GM12878 (cell line): ENCODE data around the gene PUS7. TPM values are rescaled to one million over a fixed set of nuclear protein-coding genes. Genes with fewer than 3 reads are reported as not detected.
A peak's percentile ranks its signal among the peaks of the same experiment; 100 is the strongest.

Source experiments
- ATAC-seq: fragments of 200-7000 bp; cut with Tn5 transposase; 3 replicates; pipeline ENCODE4 v1.9.1; 2020; ENCODE audit warnings: mild to moderate bottlenecking, moderate library complexity
- BruUV-seq: library from RNA; stranded (reverse); fragments of 400-500 nt; replicated peaks from 2 replicates; lab custom pipeline; 2021; lab: Mats Ljungman, UMichigan
- CTCF ChIA-PET: fragments of 300-600 bp; sonication (Branson Sonifier 250); formaldehyde crosslinking; extraction: SDS; loops from one replicate; lab custom pipeline; 2021; ENCODE audit warnings: inconsistent platforms; lab: Yijun Ruan, JAX
- POLR2A ChIA-PET: fragments of 350-600 bp; formaldehyde crosslinking; extraction: SDS; loops from one replicate; lab custom pipeline; 2021; ENCODE audit warnings: inconsistent platforms; lab: Charles Lee
- RAD21 ChIA-PET: fragments of 300-600 bp; sonication (Branson Sonifier 250); formaldehyde crosslinking; loops from one replicate; lab custom pipeline; 2023; ENCODE audit warnings: antibody characterized with exemption; ENCODE audit not compliant: unreplicated experiment; lab: Charles Lee
- SMC1A ChIA-PET: fragments of 300-600 bp; sonication (Branson Sonifier 250); formaldehyde crosslinking; loops from one replicate; lab custom pipeline; 2023; ENCODE audit not compliant: unreplicated experiment, uncharacterized antibody; lab: Charles Lee
- DNase-seq: peaks from one replicate; pipeline ENCODE4 v3.0.0-alpha.2; 2011; ENCODE audit warnings: low read depth, low spot score
- FAIRE-seq: peaks from 3 replicates; lab custom pipeline; 2011; peaks lifted over from hg19 to GRCh38; lab: Jason Lieb, UNC
- H2AFZ ChIP-seq: 2 replicates; pipeline ENCODE4 v1.6.0; 2011; ENCODE audit warnings: low read depth, low read length, control low read depth; ENCODE audit not compliant: control insufficient read depth
- H3K27ac ChIP-seq: 2 replicates; pipeline ENCODE4 v1.5.1; 2011; ENCODE audit warnings: control low read depth; ENCODE audit not compliant: control insufficient read depth, insufficient read depth
- H3K27me3 ChIP-seq, 2 experiments: replicated peaks in 1 of 2; 2 replicates each; pipeline versions ENCODE4 v1.6.0 to v1.6.1; 2011; ENCODE audit warnings: low read length in 1 of 2; ENCODE audit not compliant: control insufficient read depth in 2 of 2, insufficient read depth in 2 of 2
- H3K36me3 ChIP-seq, 2 experiments: 2 replicates each; pipeline ENCODE4 v1.5.1; 2011; ENCODE audit warnings: low read length in 1 of 2; ENCODE audit not compliant: control insufficient read depth in 2 of 2, insufficient read depth in 2 of 2
- H3K4me1 ChIP-seq: 2 replicates; pipeline ENCODE4 v1.6.1; 2011; ENCODE audit warnings: mild to moderate bottlenecking, low read length, moderate library complexity, mixed read lengths; ENCODE audit not compliant: control insufficient read depth, insufficient read depth
- H3K4me2 ChIP-seq: 2 replicates; pipeline ENCODE4 v1.6.0; 2011; ENCODE audit warnings: control low read depth; ENCODE audit not compliant: control insufficient read depth, insufficient read depth
- H3K4me3 ChIP-seq: fragments of 200-600 bp; sonication (generic); 2 replicates; pipeline ENCODE4 v1.5.1; 2016
- H3K79me2 ChIP-seq: 2 replicates; pipeline ENCODE4 v1.6.0; 2011; ENCODE audit warnings: low read length; ENCODE audit not compliant: control insufficient read depth, insufficient read depth
- H3K9ac ChIP-seq: 2 replicates; pipeline ENCODE4 v1.8.0; 2011; ENCODE audit warnings: low read length, control low read depth, mixed read lengths; ENCODE audit not compliant: control insufficient read depth, insufficient read depth
- H3K9me3 ChIP-seq: replicated peaks from 3 replicates; pipeline ENCODE4 v1.5.1; 2011; ENCODE audit warnings: mild to moderate bottlenecking, low read length; ENCODE audit not compliant: control insufficient read depth, insufficient read depth
- H4K20me1 ChIP-seq: 2 replicates; pipeline ENCODE4 v1.6.0; 2011; ENCODE audit not compliant: control insufficient read depth, insufficient read depth
- BCL11A ChIP-seq: IDR thresholded peaks from 2 replicates; pipeline ENCODE4 v1.6.1; 2011; ENCODE audit warnings: low read depth, low read length
- CHD1 ChIP-seq: IDR thresholded peaks from 2 replicates; pipeline ENCODE4 v1.6.1; 2012; ENCODE audit warnings: low read depth, low read length, improper control_type of control experiment
- CREB1 ChIP-seq: IDR thresholded peaks from 2 replicates; pipeline ENCODE4 v1.6.1; 2012; ENCODE audit warnings: low read depth, mild to moderate bottlenecking, inconsistent platforms
- JUNB ChIP-seq: IDR thresholded peaks from 2 replicates; pipeline ENCODE4 v1.6.1; 2016; ENCODE audit warnings: antibody characterized with exemption, mild to moderate bottlenecking
- MTA3 ChIP-seq: IDR thresholded peaks from 2 replicates; pipeline ENCODE4 v1.6.1; 2012; ENCODE audit warnings: low read length, inconsistent platforms, borderline replicate concordance
- NR2C1 ChIP-seq: fragments of 450-650 bp; IDR thresholded peaks from 2 replicates; pipeline ENCODE4 v1.6.1; 2017; ENCODE audit warnings: antibody characterized with exemption, mild to moderate bottlenecking, moderate library complexity
- RBBP5 ChIP-seq: fragments of 200-600 bp; sonication (generic); conservative IDR thresholded peaks from 2 replicates; pipeline ENCODE4 v1.6.1; 2016
- SIN3A ChIP-seq: IDR thresholded peaks from 2 replicates; pipeline ENCODE4 v1.6.1; 2012; ENCODE audit warnings: low read depth, low read length, improper control_type of control experiment
- SMAD1 ChIP-seq: fragments of 450-650 bp; IDR thresholded peaks from 2 replicates; pipeline ENCODE4 v1.6.1; 2018; ENCODE audit warnings: mild to moderate bottlenecking, low read depth; ENCODE audit not compliant: partially characterized antibody
- TCF3 ChIP-seq: IDR thresholded peaks from 2 replicates; pipeline ENCODE4 v1.6.1; 2012; ENCODE audit warnings: low read depth, mild to moderate bottlenecking, low read length, borderline replicate concordance; ENCODE audit not compliant: insufficient read depth
- WGBS: methylation state at CpG from one replicate; pipeline ENCODE4 v1.1.6; 2016; ENCODE audit warnings: low lambda C conversion rate; ENCODE audit not compliant: insufficient replicate concordance, insufficient coverage; ENCODE audit errors: missing lambda C conversion rate; 5-methylcytosine and 5-hydroxymethylcytosine counted together
- in situ Hi-C: fragments of 300-500 bp; cut with MboI; formaldehyde crosslinking; loops from 9 replicates; pipeline ENCODE4 v1.14.3; 2018; ENCODE audit warnings: mixed read lengths
- intact Hi-C: fragments of 100-400 bp; cut with micrococcal nuclease; formaldehyde crosslinking; loops from one replicate; pipeline ENCODE4 v1.14.2; 2022; ENCODE audit not compliant: unreplicated experiment
- polyA plus RNA-seq, 11 experiments: library from polyadenylated mRNA; depleted of rRNA in 4 of 11; unstranded in 6 of 11; stranded (reverse) in 5 of 11; fragments of >200 nt; fragmentation: Nextera tagmentation in 4 of 11; fragmentation: Illumina TruSeq in 1 of 11; extraction: Ambion mirVana in 4 of 11; extraction: Trizol in 1 of 11; gene quantifications; 1 replicate in 1 of 11; 2 replicates in 10 of 11; pipeline versions ENCODE4 v1.2.1 to v1.2.3, GENCODE V29; 2011 to 2016; ENCODE audit warnings: inconsistent platforms in 2 of 11, missing spikeins in 2 of 11, low read depth in 1 of 11
- total RNA-seq, 4 experiments: library from RNA; depleted of rRNA in 3 of 4; stranded (reverse); fragments of >200 nt in 3 of 4; fragmentation: Illumina TruSeq in 1 of 4; extraction: Trizol in 1 of 4; gene quantifications; 2 replicates each; pipeline versions ENCODE4 v1.2.1 to v1.2.3, GENCODE V29; 2013 to 2021
- TF ChIP-seq, protein P1 (sequence below): IDR thresholded peaks from 2 replicates; pipeline ENCODE4 v1.6.1; 2011; ENCODE audit warnings: borderline replicate concordance, low read depth, mild to moderate bottlenecking, moderate library complexity, low read length; ENCODE audit not compliant: insufficient read depth, poor library complexity, severe bottlenecking
- TF ChIP-seq, protein P2 (sequence below): IDR thresholded peaks from 2 replicates; pipeline ENCODE4 v1.6.1; 2011; ENCODE audit warnings: borderline replicate concordance, low read depth, mild to moderate bottlenecking, moderate library complexity, mixed read lengths, low read length; ENCODE audit not compliant: insufficient read depth; ENCODE audit errors: extremely low read length
- TF ChIP-seq, protein P3 (sequence below): IDR thresholded peaks from 2 replicates; pipeline ENCODE4 v1.6.1; 2012; ENCODE audit warnings: improper control_type of control experiment, low read depth, low read length; ENCODE audit not compliant: insufficient replicate concordance
- TF ChIP-seq, protein P4 (sequence below): IDR thresholded peaks from 2 replicates; pipeline ENCODE4 v1.6.1; 2012; ENCODE audit warnings: low read depth, low read length, improper control_type of control experiment

PUS7 gene
- total and polyA plus RNA-seq, 10 of the 15 experiments (the other 5 are each of a cell fraction or from before 2014, with no cell fraction given): 5.6 to 28.5 (median 22.4) TPM

DNA sequence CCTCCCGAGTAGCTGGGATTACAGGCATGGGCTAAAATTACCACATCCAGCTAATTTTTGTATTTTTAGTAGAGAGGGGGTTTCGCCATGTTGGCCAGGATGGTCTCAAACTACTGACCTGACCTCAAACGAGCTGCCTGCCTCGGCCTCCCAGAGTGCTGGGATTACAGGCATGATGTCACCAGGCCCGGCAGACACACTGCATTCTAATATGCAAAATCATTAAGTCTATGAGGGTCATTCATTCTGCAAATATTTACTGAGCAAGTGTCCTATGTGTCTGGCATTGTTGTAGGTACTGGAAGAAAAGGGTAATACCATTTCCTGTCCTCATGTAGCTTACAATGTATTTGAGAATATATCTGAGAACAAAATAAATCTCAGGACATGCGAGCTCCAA, 2.7 kb downstream of the PUS7 start:
- Histone ChIP-seq H3K27ac (no peak overlapping the region), H2AFZ (no peak overlapping the region), H3K9me3 (no peaks in the 10 kb centered on the region), H3K4me2 (no peak overlapping the region), H3K4me3 (0 out of 2 replicates have a peak overlapping the region, but pooled peaks have one; percentile 22), H3K36me3 (no peaks in the 10 kb centered on the region; a peak in 1 of 4 replicates), H3K9ac (no peak overlapping the region), H4K20me1 (no peaks in the 10 kb centered on the region), H3K4me1 (peaks cover 7% of the 10 kb centered on the region; the same call in 1 of the 2 replicates), H3K79me2 (peaks cover 29% of the 10 kb centered on the region), H3K27me3 (no peaks in the 10 kb centered on the region)
- ChIA-PET CTCF (interaction anchor here (1.0 to 1.4 kb wide), 2 partner anchors 12 to 72 kb away, joined by 4 to 8 read pairs; partner anchors contain the start of gene RINT1), RAD21 (no interaction called here), SMC1A (interaction anchor here (1.3 to 1.9 kb wide), 3 partner anchors 10 to 15 kb away, joined by 5 to 7 read pairs (median 5); partner anchors contain the start of gene RINT1), POLR2A (interaction anchor here (1.2 kb wide), 1 partner anchor 12 kb away, joined by 3 read pairs; no protein-coding TSS in a partner anchor)
- FAIRE-seq: no peak
- no peak for DNase-seq
- intact Hi-C loops: no loop called here
- in situ Hi-C loops: no loop called here
- no TSS peak for BruUV-seq
- ATAC-seq: no peak
- 86% methylated on average over 6 of the region's 6 CpGs for WGBS
- TF ChIP-seq, protein P1, sequence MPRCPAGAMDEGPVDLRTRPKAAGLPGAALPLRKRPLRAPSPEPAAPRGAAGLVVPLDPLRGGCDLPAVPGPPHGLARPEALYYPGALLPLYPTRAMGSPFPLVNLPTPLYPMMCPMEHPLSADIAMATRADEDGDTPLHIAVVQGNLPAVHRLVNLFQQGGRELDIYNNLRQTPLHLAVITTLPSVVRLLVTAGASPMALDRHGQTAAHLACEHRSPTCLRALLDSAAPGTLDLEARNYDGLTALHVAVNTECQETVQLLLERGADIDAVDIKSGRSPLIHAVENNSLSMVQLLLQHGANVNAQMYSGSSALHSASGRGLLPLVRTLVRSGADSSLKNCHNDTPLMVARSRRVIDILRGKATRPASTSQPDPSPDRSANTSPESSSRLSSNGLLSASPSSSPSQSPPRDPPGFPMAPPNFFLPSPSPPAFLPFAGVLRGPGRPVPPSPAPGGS: no peak
- TF ChIP-seq, protein P2, sequence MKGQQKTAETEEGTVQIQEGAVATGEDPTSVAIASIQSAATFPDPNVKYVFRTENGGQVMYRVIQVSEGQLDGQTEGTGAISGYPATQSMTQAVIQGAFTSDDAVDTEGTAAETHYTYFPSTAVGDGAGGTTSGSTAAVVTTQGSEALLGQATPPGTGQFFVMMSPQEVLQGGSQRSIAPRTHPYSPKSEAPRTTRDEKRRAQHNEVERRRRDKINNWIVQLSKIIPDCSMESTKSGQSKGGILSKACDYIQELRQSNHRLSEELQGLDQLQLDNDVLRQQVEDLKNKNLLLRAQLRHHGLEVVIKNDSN: no peak
- TF ChIP-seq SMAD1 (no peak), RBBP5 (no peak), MTA3 (no peak), SIN3A (no peak), BCL11A (no peak), CHD1 (no peak), CREB1 (no peak), TCF3 (no peak), NR2C1 (no peak), JUNB (no peak)
- TF ChIP-seq, protein P3, sequence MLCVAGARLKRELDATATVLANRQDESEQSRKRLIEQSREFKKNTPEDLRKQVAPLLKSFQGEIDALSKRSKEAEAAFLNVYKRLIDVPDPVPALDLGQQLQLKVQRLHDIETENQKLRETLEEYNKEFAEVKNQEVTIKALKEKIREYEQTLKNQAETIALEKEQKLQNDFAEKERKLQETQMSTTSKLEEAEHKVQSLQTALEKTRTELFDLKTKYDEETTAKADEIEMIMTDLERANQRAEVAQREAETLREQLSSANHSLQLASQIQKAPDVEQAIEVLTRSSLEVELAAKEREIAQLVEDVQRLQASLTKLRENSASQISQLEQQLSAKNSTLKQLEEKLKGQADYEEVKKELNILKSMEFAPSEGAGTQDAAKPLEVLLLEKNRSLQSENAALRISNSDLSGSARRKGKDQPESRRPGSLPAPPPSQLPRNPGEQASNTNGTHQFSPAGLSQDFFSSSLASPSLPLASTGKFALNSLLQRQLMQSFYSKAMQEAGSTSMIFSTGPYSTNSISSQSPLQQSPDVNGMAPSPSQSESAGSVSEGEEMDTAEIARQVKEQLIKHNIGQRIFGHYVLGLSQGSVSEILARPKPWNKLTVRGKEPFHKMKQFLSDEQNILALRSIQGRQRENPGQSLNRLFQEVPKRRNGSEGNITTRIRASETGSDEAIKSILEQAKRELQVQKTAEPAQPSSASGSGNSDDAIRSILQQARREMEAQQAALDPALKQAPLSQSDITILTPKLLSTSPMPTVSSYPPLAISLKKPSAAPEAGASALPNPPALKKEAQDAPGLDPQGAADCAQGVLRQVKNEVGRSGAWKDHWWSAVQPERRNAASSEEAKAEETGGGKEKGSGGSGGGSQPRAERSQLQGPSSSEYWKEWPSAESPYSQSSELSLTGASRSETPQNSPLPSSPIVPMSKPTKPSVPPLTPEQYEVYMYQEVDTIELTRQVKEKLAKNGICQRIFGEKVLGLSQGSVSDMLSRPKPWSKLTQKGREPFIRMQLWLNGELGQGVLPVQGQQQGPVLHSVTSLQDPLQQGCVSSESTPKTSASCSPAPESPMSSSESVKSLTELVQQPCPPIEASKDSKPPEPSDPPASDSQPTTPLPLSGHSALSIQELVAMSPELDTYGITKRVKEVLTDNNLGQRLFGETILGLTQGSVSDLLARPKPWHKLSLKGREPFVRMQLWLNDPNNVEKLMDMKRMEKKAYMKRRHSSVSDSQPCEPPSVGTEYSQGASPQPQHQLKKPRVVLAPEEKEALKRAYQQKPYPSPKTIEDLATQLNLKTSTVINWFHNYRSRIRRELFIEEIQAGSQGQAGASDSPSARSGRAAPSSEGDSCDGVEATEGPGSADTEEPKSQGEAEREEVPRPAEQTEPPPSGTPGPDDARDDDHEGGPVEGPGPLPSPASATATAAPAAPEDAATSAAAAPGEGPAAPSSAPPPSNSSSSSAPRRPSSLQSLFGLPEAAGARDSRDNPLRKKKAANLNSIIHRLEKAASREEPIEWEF: no peak
- TF ChIP-seq, protein P4, sequence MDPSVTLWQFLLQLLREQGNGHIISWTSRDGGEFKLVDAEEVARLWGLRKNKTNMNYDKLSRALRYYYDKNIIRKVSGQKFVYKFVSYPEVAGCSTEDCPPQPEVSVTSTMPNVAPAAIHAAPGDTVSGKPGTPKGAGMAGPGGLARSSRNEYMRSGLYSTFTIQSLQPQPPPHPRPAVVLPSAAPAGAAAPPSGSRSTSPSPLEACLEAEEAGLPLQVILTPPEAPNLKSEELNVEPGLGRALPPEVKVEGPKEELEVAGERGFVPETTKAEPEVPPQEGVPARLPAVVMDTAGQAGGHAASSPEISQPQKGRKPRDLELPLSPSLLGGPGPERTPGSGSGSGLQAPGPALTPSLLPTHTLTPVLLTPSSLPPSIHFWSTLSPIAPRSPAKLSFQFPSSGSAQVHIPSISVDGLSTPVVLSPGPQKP: no peak
